DND-41 (cell line): ENCODE results near the gene TAP2.

Experiments used
- ATAC-seq: fragments of 200-7000 bp; cut with Tn5 transposase; 3 replicates; pipeline ENCODE4 v1.9.1; 2021; ENCODE audit warnings: low read depth; ENCODE audit not compliant: insufficient read depth
- DNase-seq: peaks from one replicate; pipeline ENCODE4 v3.0.0-alpha.2; 2020
- H2AFZ ChIP-seq: 2 replicates; pipeline ENCODE4 v1.6.0; 2012; ENCODE audit warnings: low read depth, low read length
- H3K27ac ChIP-seq: 2 replicates; pipeline ENCODE4 v1.5.1; 2012; ENCODE audit warnings: low read length, inconsistent platforms
- H3K27me3 ChIP-seq: fragments of 200-600 bp; sonication (generic); 2 replicates; pipeline ENCODE4 v1.6.0; 2012; ENCODE audit warnings: low read length, mild to moderate bottlenecking, inconsistent platforms; ENCODE audit not compliant: insufficient read depth, poor library complexity
- H3K36me3 ChIP-seq: 2 replicates; pipeline ENCODE4 v1.5.1; 2012; ENCODE audit warnings: low read length, inconsistent platforms; ENCODE audit not compliant: insufficient read depth
- H3K4me1 ChIP-seq: 2 replicates; pipeline ENCODE4 v1.5.1; 2012; ENCODE audit warnings: mild to moderate bottlenecking, low read length; ENCODE audit not compliant: insufficient read depth
- H3K4me2 ChIP-seq: 2 replicates; pipeline ENCODE4 v1.6.0; 2012; ENCODE audit warnings: mild to moderate bottlenecking, moderate library complexity, low read length, inconsistent platforms; ENCODE audit not compliant: insufficient read depth
- H3K4me3 ChIP-seq, 2 experiments: fragments of 200-600 bp in 1 of 2; shearing (Covaris generic) in 1 of 2; 2 replicates each; pipeline ENCODE4 v1.5.1; 2012 to 2016; ENCODE audit warnings: inconsistent platforms in 2 of 2, low read length in 2 of 2, mild to moderate bottlenecking in 2 of 2, low read depth in 1 of 2, moderate library complexity in 1 of 2
- H3K79me2 ChIP-seq: 2 replicates; pipeline ENCODE4 v1.6.0; 2012; ENCODE audit warnings: low read length, inconsistent platforms; ENCODE audit not compliant: insufficient read depth
- H3K9ac ChIP-seq: 2 replicates; pipeline ENCODE4 v1.6.0; 2012; ENCODE audit warnings: low read depth, mild to moderate bottlenecking, inconsistent platforms, low read length, moderate library complexity
- H3K9me3 ChIP-seq: 2 replicates; pipeline ENCODE4 v1.5.1; 2012; ENCODE audit warnings: low read length, moderate library complexity, mild to moderate bottlenecking, inconsistent platforms; ENCODE audit not compliant: insufficient read depth, severe bottlenecking
- H4K20me1 ChIP-seq: 2 replicates; pipeline ENCODE4 v1.6.0; 2012; ENCODE audit warnings: low read length; ENCODE audit not compliant: insufficient read depth
- CTCF ChIP-seq: IDR thresholded peaks from 2 replicates; pipeline ENCODE4 v1.5.1; 2012; ENCODE audit warnings: borderline replicate concordance, low read length, moderate library complexity, mild to moderate bottlenecking; ENCODE audit not compliant: poor library complexity, severe bottlenecking; ENCODE audit errors: extremely low read depth
- EZH2 ChIP-seq: IDR thresholded peaks from 3 replicates; pipeline ENCODE4 v1.6.1; 2012; ENCODE audit warnings: borderline replicate concordance, low read depth, mild to moderate bottlenecking, moderate library complexity, low read length, inconsistent platforms; ENCODE audit not compliant: severe bottlenecking

The TAP2 gene

GRCh38 chr6:32855467-32856174, 17.1 kb upstream of the TAP2 start:
- peak overlapping the region; percentile 75 for H3K4me2 ChIP-seq
- no peaks in the 10 kb centered on the region for H4K20me1 ChIP-seq
- ATAC-seq (no peak), DNase-seq (no peak)
- H3K36me3 ChIP-seq = peaks cover 50% of the 10 kb centered on the region
- H3K27ac ChIP-seq = peak overlapping the region; percentile 98; the same call in 1 of the 2 replicates
- H3K9me3 ChIP-seq = no peaks in the 10 kb centered on the region
- TF ChIP-seq EZH2 = no peak
- TF ChIP-seq CTCF = no peak
- peaks cover 29% of the 10 kb centered on the region for H3K79me2 ChIP-seq
- no peak overlapping the region for H2AFZ ChIP-seq
- peak overlapping the region; percentile 83 for H3K9ac ChIP-seq
- H3K4me1 ChIP-seq = peaks cover 33% of the 10 kb centered on the region
- no peaks in the 10 kb centered on the region for H3K27me3 ChIP-seq
- H3K4me3 ChIP-seq = peak overlapping the region in 1 of 2 experiments; percentile 79; a peak in 2 of 4 replicates

GRCh38 chr6:32854376-32855178, 16.0 kb upstream of the TAP2 start:
- no peaks in the 10 kb centered on the region for H3K9me3 ChIP-seq
- TF ChIP-seq EZH2 (no peak), CTCF (peak; percentile 11)
- ATAC-seq (peak; percentile 64), DNase-seq (peak; percentile 84)
- peak overlapping the region; percentile 91 for H2AFZ ChIP-seq
- no peaks in the 10 kb centered on the region for H3K27me3 ChIP-seq
- H3K27ac ChIP-seq = peak overlapping the region; percentile 98
- H3K4me3 ChIP-seq = peak overlapping the region; percentile 55 to 79; a peak in 3 of 4 replicates
- H4K20me1 ChIP-seq = no peaks in the 10 kb centered on the region
- peaks cover 29% of the 10 kb centered on the region for H3K79me2 ChIP-seq
- peak overlapping the region; percentile 83 for H3K9ac ChIP-seq
- H3K4me2 ChIP-seq = peak overlapping the region; percentile 75
- peaks cover 43% of the 10 kb centered on the region for H3K36me3 ChIP-seq
- peaks cover 33% of the 10 kb centered on the region for H3K4me1 ChIP-seq

- peak within 1 kb of the TSS; percentile 55 to 79 for H3K4me3 ChIP-seq
- ATAC-seq (peak; percentile 85), DNase-seq (peak; percentile 94)
- H3K4me2 ChIP-seq = peak within 1 kb of the TSS; percentile 75
- peak within 1 kb of the TSS; percentile 98 for H3K27ac ChIP-seq
- TF ChIP-seq EZH2 (no peak), CTCF (peak; percentile 91)
- peaks cover 29% of the 10 kb centered on the region for H3K79me2 ChIP-seq
- H2AFZ ChIP-seq = peak within 1 kb of the TSS; percentile 91
- H3K9ac ChIP-seq = peak within 1 kb of the TSS; percentile 83
- H4K20me1 ChIP-seq = no peaks in the 10 kb centered on the region
- peaks cover 38% of the 10 kb centered on the region for H3K36me3 ChIP-seq
- H3K9me3 ChIP-seq = no peaks in the 10 kb centered on the region
- H3K27me3 ChIP-seq = no peaks in the 10 kb centered on the region
- H3K4me1 ChIP-seq = peaks cover 33% of the 10 kb centered on the region
Measured at GRCh38 chr6:32853541-32854375, 15.2 kb upstream of the TAP2 start, which contains the start of the genes PSMB9 and TAP1. TSS of gene PSMB9 (plus strand) at chr6:32854192. CDS start at chr6:32854230, 38 bp downstream. TSS of gene TAP1 (minus strand) at chr6:32853704. CDS start at chr6:32853636, 68 bp downstream.
